HL-60 (cell line): ENCODE results near the gene ANLN.

Source experiments
- GABPA ChIP-seq: IDR thresholded peaks from 2 replicates; pipeline ENCODE4 v1.6.1; 2012; ENCODE audit warnings: low read depth
- POLR2AphosphoS5 ChIP-seq: IDR thresholded peaks from 2 replicates; pipeline ENCODE4 v1.6.1; 2012; ENCODE audit warnings: low read depth
- TF ChIP-seq, protein P1 (sequence below): IDR thresholded peaks from one replicate; pipeline ENCODE4 v1.5.1; 2011; ENCODE audit warnings: low read length, control low read depth, inconsistent platforms; ENCODE audit not compliant: insufficient read depth
- TF ChIP-seq, protein P2 (sequence below): IDR thresholded peaks from 2 replicates; pipeline ENCODE4 v1.6.1; 2012; ENCODE audit warnings: low read depth; ENCODE audit not compliant: insufficient replicate concordance

DNA sequence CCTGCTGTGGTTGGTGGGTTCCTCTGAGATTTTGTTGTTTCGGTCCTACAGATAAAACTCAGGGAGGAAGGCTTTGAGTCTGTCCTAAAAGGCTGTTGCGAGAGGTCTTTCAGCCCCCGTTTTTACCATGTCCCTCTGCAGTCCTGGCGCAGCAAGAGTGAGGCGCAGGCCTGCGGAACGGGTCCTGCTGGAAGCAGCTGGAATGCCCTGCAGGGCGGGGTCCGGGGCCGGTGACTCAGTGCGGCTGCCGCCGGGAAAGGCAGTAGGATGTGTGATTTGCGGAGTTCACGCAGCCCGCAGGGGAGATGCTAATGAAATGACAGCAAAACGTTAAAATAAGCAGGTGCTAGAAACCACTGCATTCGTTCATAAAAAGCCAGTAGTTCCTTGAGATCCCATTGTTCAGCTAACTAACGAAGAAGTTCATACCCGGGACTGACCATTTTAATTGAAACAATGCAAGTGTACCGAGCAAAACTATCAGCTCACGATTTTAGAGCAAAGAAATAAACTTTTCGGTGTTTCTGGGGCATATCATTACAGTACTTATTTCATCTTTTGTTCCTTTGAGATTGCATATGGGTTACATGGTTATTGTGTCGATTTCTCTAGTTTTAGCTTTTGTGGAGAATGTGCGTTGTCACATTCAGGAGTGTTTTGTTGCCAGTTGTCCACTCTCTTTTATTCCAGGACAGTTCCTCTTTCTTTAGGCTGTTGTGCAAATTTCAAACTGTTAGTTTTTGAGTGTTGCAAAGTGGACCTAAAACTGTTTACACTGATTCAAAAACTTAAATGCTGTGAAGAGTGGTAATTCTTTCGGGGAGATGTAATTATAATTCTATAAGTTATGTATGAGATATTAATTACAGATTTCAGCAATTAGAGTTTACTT, 783 bp downstream of the ANLN start:
- TF ChIP-seq, protein P1, sequence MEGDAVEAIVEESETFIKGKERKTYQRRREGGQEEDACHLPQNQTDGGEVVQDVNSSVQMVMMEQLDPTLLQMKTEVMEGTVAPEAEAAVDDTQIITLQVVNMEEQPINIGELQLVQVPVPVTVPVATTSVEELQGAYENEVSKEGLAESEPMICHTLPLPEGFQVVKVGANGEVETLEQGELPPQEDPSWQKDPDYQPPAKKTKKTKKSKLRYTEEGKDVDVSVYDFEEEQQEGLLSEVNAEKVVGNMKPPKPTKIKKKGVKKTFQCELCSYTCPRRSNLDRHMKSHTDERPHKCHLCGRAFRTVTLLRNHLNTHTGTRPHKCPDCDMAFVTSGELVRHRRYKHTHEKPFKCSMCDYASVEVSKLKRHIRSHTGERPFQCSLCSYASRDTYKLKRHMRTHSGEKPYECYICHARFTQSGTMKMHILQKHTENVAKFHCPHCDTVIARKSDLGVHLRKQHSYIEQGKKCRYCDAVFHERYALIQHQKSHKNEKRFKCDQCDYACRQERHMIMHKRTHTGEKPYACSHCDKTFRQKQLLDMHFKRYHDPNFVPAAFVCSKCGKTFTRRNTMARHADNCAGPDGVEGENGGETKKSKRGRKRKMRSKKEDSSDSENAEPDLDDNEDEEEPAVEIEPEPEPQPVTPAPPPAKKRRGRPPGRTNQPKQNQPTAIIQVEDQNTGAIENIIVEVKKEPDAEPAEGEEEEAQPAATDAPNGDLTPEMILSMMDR: no peak
- TF ChIP-seq, protein P2, sequence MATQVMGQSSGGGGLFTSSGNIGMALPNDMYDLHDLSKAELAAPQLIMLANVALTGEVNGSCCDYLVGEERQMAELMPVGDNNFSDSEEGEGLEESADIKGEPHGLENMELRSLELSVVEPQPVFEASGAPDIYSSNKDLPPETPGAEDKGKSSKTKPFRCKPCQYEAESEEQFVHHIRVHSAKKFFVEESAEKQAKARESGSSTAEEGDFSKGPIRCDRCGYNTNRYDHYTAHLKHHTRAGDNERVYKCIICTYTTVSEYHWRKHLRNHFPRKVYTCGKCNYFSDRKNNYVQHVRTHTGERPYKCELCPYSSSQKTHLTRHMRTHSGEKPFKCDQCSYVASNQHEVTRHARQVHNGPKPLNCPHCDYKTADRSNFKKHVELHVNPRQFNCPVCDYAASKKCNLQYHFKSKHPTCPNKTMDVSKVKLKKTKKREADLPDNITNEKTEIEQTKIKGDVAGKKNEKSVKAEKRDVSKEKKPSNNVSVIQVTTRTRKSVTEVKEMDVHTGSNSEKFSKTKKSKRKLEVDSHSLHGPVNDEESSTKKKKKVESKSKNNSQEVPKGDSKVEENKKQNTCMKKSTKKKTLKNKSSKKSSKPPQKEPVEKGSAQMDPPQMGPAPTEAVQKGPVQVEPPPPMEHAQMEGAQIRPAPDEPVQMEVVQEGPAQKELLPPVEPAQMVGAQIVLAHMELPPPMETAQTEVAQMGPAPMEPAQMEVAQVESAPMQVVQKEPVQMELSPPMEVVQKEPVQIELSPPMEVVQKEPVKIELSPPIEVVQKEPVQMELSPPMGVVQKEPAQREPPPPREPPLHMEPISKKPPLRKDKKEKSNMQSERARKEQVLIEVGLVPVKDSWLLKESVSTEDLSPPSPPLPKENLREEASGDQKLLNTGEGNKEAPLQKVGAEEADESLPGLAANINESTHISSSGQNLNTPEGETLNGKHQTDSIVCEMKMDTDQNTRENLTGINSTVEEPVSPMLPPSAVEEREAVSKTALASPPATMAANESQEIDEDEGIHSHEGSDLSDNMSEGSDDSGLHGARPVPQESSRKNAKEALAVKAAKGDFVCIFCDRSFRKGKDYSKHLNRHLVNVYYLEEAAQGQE: no peak
- TF ChIP-seq POLR2AphosphoS5 (no peak), GABPA (no peak)
